PC-9 (cell line): ENCODE results near the gene CDYL2. TPM values are rescaled to one million over a fixed set of nuclear protein-coding genes. Genes with fewer than 3 reads are reported as not detected.

ENCODE experiments used
- BruUV-seq: library from RNA; stranded (reverse); fragments of 400-500 nt; replicated peaks from 2 replicates; lab custom pipeline; 2021; lab: Mats Ljungman, UMichigan
- CTCF ChIA-PET: fragments of 300-600 bp; sonication (Branson Sonifier 250); formaldehyde crosslinking; loops from one replicate; lab custom pipeline; 2022; ENCODE audit warnings: antibody characterized with exemption; lab: Charles Lee
- POLR2A ChIA-PET: fragments of 300-600 bp; sonication (Branson Sonifier 250); formaldehyde crosslinking; loops from one replicate; lab custom pipeline; 2022; ENCODE audit warnings: antibody characterized with exemption; ENCODE audit not compliant: unreplicated experiment; lab: Charles Lee
- DNase-seq, 2 experiments: peaks; one replicate each; pipeline versions ENCODE4 v3.0.0 to v3.0.0-alpha.2; 2015 to 2022; ENCODE audit warnings: mixed read lengths in 1 of 2
- H2AFZ ChIP-seq: fragments of 200-600 bp; sonication (generic); 2 replicates; pipeline ENCODE4 v1.8.1; 2017; ENCODE audit warnings: antibody characterized with exemption
- H3F3A ChIP-seq: fragments of 200-600 bp; sonication (generic); 2 replicates; pipeline ENCODE4 v1.8.1; 2017; ENCODE audit warnings: antibody characterized with exemption, mild to moderate bottlenecking, low read depth; ENCODE audit not compliant: insufficient read depth
- H3K27ac ChIP-seq: fragments of 200-600 bp; sonication (generic); 2 replicates; pipeline ENCODE4 v1.6.1; 2016; ENCODE audit warnings: mixed run types
- H3K27me3 ChIP-seq: fragments of 200-600 bp; sonication (generic); 2 replicates; pipeline ENCODE4 v1.6.1; 2016; ENCODE audit warnings: low read depth, mixed run types; ENCODE audit not compliant: insufficient read depth
- H3K36me3 ChIP-seq: fragments of 200-600 bp; sonication (generic); 2 replicates; pipeline ENCODE4 v1.6.1; 2016; ENCODE audit warnings: low read depth, mixed run types
- H3K4me1 ChIP-seq: fragments of 200-600 bp; sonication (generic); replicated peaks from 2 replicates; pipeline ENCODE4 v1.6.1; 2016; ENCODE audit warnings: mixed run types; ENCODE audit not compliant: insufficient read depth
- H3K4me2 ChIP-seq: fragments of 200-600 bp; sonication (generic); 2 replicates; pipeline ENCODE4 v1.6.1; 2017; ENCODE audit warnings: mixed run types
- H3K4me3 ChIP-seq: fragments of 200-600 bp; sonication (generic); 2 replicates; pipeline ENCODE4 v1.6.1; 2016; ENCODE audit warnings: mixed run types
- H3K79me2 ChIP-seq: fragments of 200-600 bp; sonication (generic); 2 replicates; pipeline ENCODE4 v1.6.1; 2017; ENCODE audit warnings: low read depth, mixed run types
- H3K9me2 ChIP-seq: fragments of 200-600 bp; sonication (generic); 2 replicates; pipeline ENCODE4 v1.8.1; 2017; ENCODE audit warnings: mild to moderate bottlenecking; ENCODE audit not compliant: insufficient read depth
- H3K9me3 ChIP-seq: fragments of 200-600 bp; sonication (generic); 2 replicates; pipeline ENCODE4 v1.8.1; 2016; ENCODE audit warnings: low read depth; ENCODE audit not compliant: insufficient read depth
- H4K20me1 ChIP-seq: fragments of 200-600 bp; sonication (generic); 2 replicates; pipeline ENCODE4 v1.8.1; 2017; ENCODE audit not compliant: insufficient read depth
- EZH2 ChIP-seq: fragments of 200-600 bp; sonication (generic); IDR thresholded peaks from 2 replicates; pipeline ENCODE4 v1.8.0; 2017; ENCODE audit warnings: antibody characterized with exemption, low read depth
- intact Hi-C: fragments of 100-400 bp; cut with micrococcal nuclease; formaldehyde crosslinking; loops from one replicate; pipeline ENCODE4 v1.10.0; 2022; ENCODE audit not compliant: unreplicated experiment
- total RNA-seq: library from RNA; stranded (reverse); gene quantifications from 2 replicates; pipeline ENCODE4 v1.2.3, GENCODE V29; 2021
- TF ChIP-seq, protein P1 (sequence below): fragments of 200-600 bp; sonication (generic); conservative IDR thresholded peaks from 2 replicates; pipeline ENCODE4 v1.6.1; 2017; ENCODE audit warnings: mixed run types, antibody characterized with exemption, mild to moderate bottlenecking, moderate library complexity

The CDYL2 gene
- total RNA-seq, 1 experiment from 2014 or later: 3.3 TPM

DNA sequence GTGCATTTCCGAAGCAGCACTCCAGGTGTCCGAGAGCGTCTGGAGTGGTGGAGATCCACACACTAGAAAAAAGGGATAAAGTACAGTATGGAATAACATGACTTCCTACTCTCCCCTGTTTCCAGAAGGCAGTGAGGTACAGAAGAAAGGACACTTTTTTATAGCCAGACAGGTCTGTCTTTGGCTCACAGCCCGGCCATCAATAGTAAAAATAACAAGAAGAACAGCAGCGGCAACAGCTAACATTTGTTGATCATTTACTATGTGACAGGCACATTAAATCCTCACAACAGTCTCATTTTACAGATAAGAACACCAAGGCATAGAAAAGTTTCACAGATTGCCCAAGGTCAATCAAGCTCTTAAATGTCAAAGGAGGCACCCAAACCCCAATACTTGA is 247.4 kb downstream of the CDYL2 start:
- peaks cover 17% of the 10 kb centered on the region for H3K27me3 ChIP-seq
- H3K4me3 ChIP-seq: no peak overlapping the region
- no peaks in the 10 kb centered on the region for H3K9me3 ChIP-seq
- H3K4me1 ChIP-seq: no peaks in the 10 kb centered on the region
- ChIA-PET CTCF (no interaction called here), POLR2A (no interaction called here)
- intact Hi-C loops: no loop called here
- no peaks in the 10 kb centered on the region; the same call in 1 of the 2 replicates for H4K20me1 ChIP-seq
- no peaks in the 10 kb centered on the region for H3K36me3 ChIP-seq
- no peaks in the 10 kb centered on the region for H3F3A ChIP-seq
- BruUV-seq: no TSS peak
- H3K9me2 ChIP-seq: no peaks in the 10 kb centered on the region
- no peak overlapping the region for H2AFZ ChIP-seq
- no peaks in the 10 kb centered on the region for H3K79me2 ChIP-seq
- no peak for DNase-seq
- no peak overlapping the region for H3K4me2 ChIP-seq
- H3K27ac ChIP-seq: no peak overlapping the region
- TF ChIP-seq, protein P1, sequence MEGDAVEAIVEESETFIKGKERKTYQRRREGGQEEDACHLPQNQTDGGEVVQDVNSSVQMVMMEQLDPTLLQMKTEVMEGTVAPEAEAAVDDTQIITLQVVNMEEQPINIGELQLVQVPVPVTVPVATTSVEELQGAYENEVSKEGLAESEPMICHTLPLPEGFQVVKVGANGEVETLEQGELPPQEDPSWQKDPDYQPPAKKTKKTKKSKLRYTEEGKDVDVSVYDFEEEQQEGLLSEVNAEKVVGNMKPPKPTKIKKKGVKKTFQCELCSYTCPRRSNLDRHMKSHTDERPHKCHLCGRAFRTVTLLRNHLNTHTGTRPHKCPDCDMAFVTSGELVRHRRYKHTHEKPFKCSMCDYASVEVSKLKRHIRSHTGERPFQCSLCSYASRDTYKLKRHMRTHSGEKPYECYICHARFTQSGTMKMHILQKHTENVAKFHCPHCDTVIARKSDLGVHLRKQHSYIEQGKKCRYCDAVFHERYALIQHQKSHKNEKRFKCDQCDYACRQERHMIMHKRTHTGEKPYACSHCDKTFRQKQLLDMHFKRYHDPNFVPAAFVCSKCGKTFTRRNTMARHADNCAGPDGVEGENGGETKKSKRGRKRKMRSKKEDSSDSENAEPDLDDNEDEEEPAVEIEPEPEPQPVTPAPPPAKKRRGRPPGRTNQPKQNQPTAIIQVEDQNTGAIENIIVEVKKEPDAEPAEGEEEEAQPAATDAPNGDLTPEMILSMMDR: no peak
- TF ChIP-seq EZH2: no peak

DNA sequence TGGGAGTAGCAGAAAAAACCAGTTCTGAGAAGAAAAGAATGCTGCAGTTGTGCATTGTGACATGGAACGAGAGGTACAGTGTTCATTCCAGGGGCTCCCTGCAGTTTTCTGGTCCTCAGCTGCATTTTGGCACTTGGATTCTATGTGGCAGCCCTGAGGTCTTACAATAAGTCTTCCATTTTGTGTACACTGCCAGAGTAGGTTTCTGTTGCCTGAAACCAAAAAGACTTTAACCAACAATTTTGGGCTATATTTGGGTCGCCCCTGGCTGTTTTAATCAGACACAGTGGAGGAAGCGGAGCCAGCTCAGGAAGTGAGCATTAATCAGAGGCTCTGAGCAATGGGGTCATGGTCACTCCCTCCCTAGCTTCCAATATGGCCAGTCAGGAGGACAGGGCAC is 247.9 kb downstream of the CDYL2 start:
- Histone ChIP-seq H3F3A (no peaks in the 10 kb centered on the region), H3K9me2 (no peaks in the 10 kb centered on the region), H3K27ac (no peak overlapping the region), H3K4me3 (no peak overlapping the region), H3K36me3 (no peaks in the 10 kb centered on the region), H3K27me3 (peaks cover 13% of the 10 kb centered on the region; the same call in 1 of the 2 replicates), H4K20me1 (no peaks in the 10 kb centered on the region; the same call in 1 of the 2 replicates), H3K4me1 (no peaks in the 10 kb centered on the region), H3K79me2 (no peaks in the 10 kb centered on the region), H3K9me3 (no peaks in the 10 kb centered on the region), H3K4me2 (no peak overlapping the region), H2AFZ (no peak overlapping the region)
- ChIA-PET POLR2A (no interaction called here), CTCF (no interaction called here)
- intact Hi-C loops: no loop called here
- DNase-seq: no peak
- TF ChIP-seq, protein P1: no peak
- TF ChIP-seq EZH2: no peak
- no TSS peak for BruUV-seq

DNA sequence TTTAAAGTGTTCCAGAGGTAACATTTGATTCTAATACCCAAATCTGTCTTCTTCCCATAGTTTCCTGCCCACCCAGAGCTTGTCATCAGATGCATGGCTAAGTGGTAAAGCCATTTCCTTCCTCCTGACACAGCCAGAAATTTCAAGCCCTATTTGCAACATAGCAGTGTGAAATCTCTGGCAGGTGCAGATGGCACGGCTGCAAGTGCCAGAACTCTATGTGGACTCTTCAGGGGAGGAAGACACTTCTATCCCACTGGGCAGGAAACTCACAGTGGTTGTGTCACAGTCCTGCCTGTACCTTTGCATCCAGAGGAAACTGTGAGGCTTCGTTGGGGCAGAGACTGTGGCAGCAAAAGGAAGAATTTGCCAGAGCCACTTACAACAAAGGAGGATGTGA is 250.4 kb downstream of the CDYL2 start:
- no peak overlapping the region for H3K4me3 ChIP-seq
- intact Hi-C loops: no loop called here
- H3K27me3 ChIP-seq: peaks cover 13% of the 10 kb centered on the region; the same call in 1 of the 2 replicates
- no peaks in the 10 kb centered on the region for H3K79me2 ChIP-seq
- no peaks in the 10 kb centered on the region for H3K9me2 ChIP-seq
- POLR2A ChIA-PET: no interaction called here
- H3K4me1 ChIP-seq: no peaks in the 10 kb centered on the region
- no peaks in the 10 kb centered on the region for H3K36me3 ChIP-seq
- BruUV-seq: no TSS peak
- no peak overlapping the region for H3K27ac ChIP-seq
- CTCF ChIA-PET: no interaction called here
- H3K9me3 ChIP-seq: no peaks in the 10 kb centered on the region
- DNase-seq: no peak
- no peak overlapping the region for H2AFZ ChIP-seq
- no peak overlapping the region for H3K4me2 ChIP-seq
- TF ChIP-seq, protein P1: no peak
- no peak for TF ChIP-seq EZH2
- no peaks in the 10 kb centered on the region for H3F3A ChIP-seq
- no peaks in the 10 kb centered on the region; the same call in 1 of the 2 replicates for H4K20me1 ChIP-seq
